IPS-11a (cell line): ENCODE data around the gene EXOC6B.

Experiments
- H3K4me3 ChIP-seq: one replicate; pipeline ENCODE4 v1.5.1; 2013; ENCODE audit warnings: low read depth, low read length, control low read depth

Gene EXOC6B

GRCh38 chr2:72830273-72830672, 4.4 kb upstream of the EXOC6B start:
- H3K4me3 ChIP-seq: no peak overlapping the region

DNA sequence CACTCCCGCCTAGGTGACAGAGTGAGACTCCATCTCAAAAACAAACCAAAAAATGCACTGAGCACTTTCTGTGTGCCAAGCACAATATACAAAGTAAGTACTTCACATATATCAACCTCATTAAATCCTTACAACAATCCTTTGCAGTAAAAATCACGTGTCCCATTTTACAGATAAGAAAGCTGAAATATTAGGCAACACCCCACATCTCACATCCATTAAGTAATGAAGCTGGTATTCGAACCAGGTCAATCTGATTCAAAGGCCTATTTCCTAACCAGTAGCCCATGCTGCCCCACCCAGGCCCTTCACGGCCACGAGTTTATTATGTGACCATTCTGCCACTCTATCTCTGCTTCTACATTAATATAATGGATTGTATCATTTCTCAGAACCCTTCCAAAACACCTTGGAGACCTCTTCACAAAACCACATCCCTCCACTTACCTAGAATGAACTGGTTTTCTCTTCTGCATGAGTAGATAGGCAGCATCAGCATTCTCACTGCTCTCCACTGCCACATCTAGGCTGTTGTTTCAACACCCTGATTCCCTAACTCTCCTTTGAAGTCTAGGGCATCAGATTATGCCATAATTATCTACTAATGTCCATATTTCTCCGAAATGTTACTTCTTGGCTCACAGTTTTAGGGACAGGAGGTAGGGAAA, 3.1 kb upstream of the EXOC6B start:
- no peak overlapping the region for H3K4me3 ChIP-seq

DNA sequence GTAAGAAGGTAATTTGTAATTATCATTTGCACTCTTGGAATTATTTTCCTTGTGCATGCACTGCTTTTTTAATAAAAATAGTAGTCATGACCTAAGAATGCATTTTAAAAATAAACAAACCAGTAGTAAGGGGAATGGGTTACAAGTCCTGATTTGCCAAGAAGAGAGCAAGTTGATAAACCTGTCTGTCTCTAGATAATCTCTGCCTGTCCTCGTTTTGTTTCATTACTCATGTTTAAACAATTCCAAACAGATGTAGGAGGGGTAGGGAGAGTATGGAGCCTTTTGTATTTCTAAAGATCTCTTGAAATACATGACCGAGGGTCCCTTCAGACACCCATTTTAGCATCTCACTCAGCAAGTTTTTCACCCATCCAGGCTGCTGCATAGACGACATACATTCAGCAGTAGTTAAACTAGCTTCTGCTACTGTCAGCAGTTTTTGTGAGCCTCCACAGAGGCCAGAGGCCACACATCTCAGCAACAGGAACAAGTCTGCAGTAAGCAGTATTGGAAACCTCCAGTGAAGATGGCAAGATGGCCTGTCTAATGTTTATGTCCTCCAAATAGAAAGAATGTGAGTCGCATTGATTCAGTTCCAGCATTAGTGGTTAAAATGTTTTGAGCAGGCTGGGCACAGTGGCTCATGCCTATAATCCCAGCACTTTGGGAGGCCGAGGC, 2.3 kb upstream of the EXOC6B start:
- H3K4me3 ChIP-seq: no peak overlapping the region

DNA sequence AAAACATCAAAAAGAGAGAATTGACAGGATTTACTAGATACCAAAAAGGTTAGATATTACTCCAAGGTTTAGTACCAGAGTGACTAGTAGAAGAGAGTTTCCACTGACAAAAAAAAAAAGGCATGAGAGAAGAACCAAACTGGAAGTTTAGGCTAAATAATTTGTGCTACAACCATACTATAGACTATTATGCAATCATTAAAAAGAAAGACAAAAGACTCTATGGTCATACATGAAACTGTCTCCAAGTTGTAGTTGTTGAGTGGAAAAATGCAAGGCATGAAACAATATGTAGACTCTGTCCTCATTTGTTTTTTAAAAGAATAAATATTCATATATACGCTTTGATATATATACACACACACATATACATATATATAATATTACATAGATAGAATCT, 1.7 kb upstream of the EXOC6B start:
- no peak overlapping the region for H3K4me3 ChIP-seq

DNA sequence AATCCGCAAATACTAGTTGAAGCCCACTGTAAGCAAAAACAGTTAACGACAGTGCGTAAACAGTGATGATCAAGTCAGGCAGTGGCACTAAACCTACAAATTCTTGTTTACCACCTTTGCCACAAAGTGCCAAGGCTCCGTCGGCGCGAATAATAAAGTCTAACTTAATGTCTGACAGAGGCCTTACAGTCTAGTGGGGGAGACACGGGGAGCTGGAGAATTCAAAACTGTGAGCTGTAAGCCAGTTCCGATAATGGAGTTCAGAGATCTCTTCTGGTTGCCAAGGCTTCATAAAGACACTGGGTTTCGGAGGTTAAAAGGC, 284 bp upstream of the EXOC6B start:
- H3K4me3 ChIP-seq: no peak overlapping the region

DNA sequence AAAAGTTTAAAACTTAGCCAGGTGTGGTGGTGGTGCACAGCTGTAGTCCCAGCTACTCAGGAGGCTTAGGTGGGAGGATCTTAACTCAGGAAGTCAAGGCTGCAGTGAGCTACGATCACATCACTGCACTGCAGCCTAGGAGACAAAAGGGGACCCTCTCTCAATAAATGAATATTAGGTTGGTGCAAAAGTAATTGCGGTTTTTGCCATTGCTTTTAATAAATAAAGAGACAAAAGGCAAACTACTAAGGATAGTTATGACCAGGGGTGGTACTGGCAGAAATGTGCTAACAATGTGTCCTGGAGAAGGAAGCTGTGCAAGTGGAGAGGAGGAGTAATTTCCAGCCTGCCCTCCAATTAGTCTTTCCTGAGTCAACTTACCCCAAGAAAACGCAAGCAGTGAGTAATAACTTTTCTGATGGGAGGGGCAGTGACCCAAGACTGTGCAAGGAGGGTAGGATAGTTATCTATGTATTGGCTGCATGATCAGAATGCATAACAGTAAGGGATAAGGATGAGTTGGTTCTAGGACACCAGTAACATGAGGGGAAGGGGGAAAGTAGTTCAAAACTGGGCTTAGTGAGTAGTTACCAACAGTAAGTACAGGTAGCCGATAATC, 1.5 kb downstream of the EXOC6B start:
- H3K4me3 ChIP-seq: no peak overlapping the region

DNA sequence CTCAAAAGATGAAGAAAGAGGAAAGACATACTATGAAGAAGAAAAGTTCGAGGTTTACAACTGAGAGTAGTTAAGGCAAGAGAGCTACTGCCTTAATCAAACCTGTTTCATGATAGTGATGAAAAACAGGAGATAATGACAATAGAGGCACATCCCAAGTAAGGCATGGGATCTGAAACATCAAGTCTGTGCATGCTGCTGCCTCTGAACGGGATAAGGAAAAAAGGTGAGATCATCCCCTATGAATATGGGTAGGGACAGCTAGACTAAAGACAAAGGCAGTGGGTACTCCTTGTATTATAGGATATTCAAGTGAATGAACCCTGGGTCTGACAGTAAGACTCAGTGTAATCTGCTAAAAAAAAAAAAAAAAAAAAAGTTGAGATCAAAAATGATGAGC, 3.0 kb downstream of the EXOC6B start:
- no peak overlapping the region for H3K4me3 ChIP-seq

GRCh38 chr2:72821983-72822382, 3.9 kb downstream of the EXOC6B start:
- no peak overlapping the region for H3K4me3 ChIP-seq

DNA sequence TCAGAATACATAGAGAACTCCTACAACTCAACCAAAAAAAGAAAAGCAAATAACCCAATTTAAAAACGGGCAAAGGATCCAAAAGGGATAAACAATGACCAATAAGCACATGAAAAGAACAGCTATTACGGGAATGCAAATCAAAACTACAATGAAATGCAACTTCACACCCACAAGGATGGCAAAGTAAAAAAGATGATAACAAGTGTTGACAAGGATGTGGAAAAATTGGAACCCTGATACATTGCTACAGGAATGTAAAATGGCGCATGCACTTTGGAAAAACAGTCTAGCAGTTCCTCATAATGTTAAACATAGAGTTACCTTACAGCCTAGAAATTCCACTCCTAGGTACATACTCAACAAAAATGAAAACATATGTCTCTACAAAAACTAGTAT, 4.7 kb downstream of the EXOC6B start:
- no peak overlapping the region for H3K4me3 ChIP-seq

DNA sequence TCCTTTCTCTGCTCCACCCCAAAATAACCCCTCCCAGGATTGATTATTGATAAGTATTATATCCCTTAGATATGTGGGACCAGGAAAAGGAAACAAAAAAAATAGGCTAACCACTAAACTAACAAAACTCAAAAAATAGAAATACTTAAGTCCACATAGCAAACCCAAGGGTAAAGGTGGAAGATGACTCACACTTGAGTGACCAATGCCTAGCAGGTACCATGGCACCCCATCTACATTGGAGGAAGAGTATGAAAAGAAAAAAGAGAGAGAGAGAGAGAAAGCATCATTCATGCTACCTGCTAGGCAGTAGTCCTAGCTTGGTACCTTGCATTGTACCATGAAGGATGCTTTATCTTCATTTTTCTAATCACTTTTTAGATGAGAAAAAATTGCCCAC, 6.3 kb downstream of the EXOC6B start:
- no peak overlapping the region for H3K4me3 ChIP-seq

- no peak overlapping the region for H3K4me3 ChIP-seq
Observed at GRCh38 chr2:72815655-72816278, 10.1 kb downstream of the EXOC6B start.

GRCh38 chr2:72813841-72814240, 12.0 kb downstream of the EXOC6B start:
- H3K4me3 ChIP-seq: no peak overlapping the region

DNA sequence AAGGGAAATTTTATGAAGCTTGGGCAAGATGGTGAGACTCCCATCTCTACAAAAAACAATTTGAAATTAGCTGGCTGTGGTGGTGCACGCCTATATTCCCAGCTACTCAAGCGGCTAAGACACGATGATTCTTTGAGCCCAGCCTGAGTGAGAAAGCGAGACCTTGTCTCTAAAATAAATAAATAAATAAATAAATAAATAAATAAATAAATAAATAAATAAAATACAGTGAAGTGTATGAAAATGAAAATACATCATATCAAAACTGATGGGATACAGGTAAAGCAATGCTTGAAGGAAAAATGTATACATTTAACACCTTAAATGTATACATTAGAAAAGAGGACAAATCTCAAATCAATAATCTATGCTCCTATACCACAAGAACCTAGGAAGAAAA, 15.7 kb downstream of the EXOC6B start:
- H3K4me3 ChIP-seq: no peak overlapping the region

- H3K4me3 ChIP-seq: no peak overlapping the region
Observed at GRCh38 chr2:72809095-72809494, 16.7 kb downstream of the EXOC6B start.

DNA sequence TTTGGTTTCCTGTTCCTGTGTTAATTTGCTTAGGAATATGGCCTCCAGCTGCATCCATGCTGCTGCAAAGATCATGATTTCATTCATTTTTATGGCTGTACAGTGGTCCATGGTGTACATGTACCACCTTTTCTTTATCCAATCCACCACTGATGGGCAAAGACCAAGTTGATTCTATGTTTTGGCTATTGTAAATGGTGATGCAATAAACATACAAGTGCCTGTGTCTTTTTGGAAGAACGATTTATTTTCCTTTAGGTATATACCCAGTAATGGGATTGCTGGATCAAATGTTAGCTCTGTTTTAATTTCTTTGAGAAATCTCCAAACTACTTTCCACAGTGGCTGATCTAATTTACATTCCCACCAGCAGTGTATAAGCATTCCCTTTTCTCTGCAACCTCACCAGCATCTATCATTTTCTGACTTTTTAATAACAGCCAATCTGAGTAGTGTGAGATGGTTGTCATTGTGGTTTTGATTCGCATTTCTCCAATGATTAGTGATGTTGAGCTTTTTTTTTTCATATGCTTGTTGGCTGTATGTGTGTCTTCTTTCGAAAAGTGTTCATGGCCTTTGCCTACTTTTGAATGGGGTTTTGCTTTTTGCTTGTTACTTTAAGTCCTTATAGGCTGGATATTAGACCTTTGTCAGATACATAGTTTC, 19.4 kb downstream of the EXOC6B start:
- H3K4me3 ChIP-seq: no peak overlapping the region

- no peak overlapping the region for H3K4me3 ChIP-seq
Observed at GRCh38 chr2:72803626-72804320, 22.1 kb downstream of the EXOC6B start.

DNA sequence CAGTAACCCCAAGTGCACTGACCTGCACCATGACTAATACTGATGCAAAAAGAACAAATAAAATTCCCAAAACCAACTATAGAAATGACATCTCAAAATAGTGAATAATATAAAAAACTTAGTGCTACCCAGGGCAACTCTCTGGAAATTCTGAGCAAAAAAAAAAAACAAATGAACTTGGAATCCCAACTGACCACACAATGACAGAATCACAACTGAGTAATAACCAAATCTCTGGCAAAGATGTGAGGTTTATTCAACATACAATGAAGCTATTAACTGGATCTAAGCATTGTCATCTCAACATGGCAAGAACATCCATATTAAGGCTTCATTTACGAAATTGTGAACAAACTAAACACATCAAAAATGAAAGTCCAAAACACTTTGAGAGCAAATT, 22.7 kb downstream of the EXOC6B start:
- no peak overlapping the region for H3K4me3 ChIP-seq

- no peak overlapping the region for H3K4me3 ChIP-seq
Observed at GRCh38 chr2:72800492-72800891, 25.3 kb downstream of the EXOC6B start.

DNA sequence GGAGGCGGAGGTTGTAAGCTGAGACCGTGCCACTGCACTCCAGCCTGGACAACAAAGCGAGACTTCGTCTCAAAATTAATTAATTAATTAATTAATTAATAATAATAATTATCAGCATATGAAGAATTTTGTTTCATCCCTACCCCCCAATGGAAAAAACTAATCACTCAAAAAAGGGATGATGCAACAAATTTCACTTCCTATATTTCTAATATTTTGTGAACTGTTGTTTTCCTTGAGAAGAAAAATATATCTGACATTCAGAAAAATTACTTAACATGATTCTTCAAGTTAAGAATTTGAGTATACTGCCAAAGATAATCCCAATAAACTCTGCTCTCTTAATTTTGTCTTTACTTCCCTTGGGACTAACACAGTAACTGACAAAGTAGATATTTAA, 28.1 kb downstream of the EXOC6B start:
- no peak overlapping the region for H3K4me3 ChIP-seq

DNA sequence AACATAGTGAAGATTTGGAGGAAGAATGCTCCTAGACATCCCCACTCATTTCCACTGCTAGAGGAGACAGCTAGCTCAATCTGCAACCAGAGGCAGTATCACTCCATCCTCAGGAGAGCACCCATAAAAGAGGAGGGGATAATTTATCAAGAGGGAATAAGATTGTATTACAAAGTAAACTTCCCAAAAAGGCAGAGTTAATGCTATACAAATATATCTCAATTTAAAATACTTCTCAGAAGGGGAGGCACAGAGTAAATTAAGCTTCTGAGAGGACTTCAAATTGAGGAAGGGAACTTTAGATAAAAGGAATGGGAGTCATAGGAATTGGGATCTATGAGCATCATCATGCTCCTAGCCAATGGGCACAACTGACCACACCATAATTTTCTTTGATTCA, 29.1 kb downstream of the EXOC6B start:
- H3K4me3 ChIP-seq: no peak overlapping the region

- H3K4me3 ChIP-seq: no peak overlapping the region
Observed at GRCh38 chr2:72794572-72794971, 31.3 kb downstream of the EXOC6B start.
